ENCODE results near the gene SENP3. TPM values are rescaled to one million over a fixed set of nuclear protein-coding genes. Genes with fewer than 3 reads are reported as not detected.
A peak's percentile ranks its signal among the peaks of the same experiment; 100 is the strongest.

SENP3 gene
- total and polyA plus RNA-seq, 2 of the 4 experiments (the other 2 are of a cell fraction), result 82.4 to 120 TPM

DNA sequence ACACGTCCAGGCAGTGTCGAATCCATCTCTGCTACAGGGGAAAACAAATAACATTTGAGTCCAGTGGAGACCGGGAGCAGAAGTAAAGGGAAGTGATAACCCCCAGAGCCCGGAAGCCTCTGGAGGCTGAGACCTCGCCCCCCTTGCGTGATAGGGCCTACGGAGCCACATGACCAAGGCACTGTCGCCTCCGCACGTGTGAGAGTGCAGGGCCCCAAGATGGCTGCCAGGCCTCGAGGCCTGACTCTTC lies 10.5 kb downstream of the SENP3 start:
- peak overlapping the region; percentile 76 to 96 for H4K8ac ChIP-seq (ENCODE audit: low read depth in 2 of 2, low read length in 2 of 2)
- peak overlapping the region; percentile 90 for H2AFZ ChIP-seq (replicated peaks; ENCODE audit: low read length, poor library complexity)
- H3K14ac ChIP-seq (replicated peaks; ENCODE audit: low read depth, low read length), result peak overlapping the region; percentile 100
- H2BK120ac ChIP-seq (ENCODE audit: low read depth, low read length), result peak overlapping the region; percentile 80
- H2BK20ac ChIP-seq (ENCODE audit: low read depth, low read length), result 0 out of 2 replicates have a peak overlapping the region, but pooled peaks have one; percentile 16
- ChIA-PET CTCF (interaction anchor here (1.2 kb wide), 1 partner anchor 11 kb away, joined by 4 read pairs; no protein-coding TSS in a partner anchor), POLR2A (ENCODE audit: unreplicated experiment) (no interaction called here)
- no peak for DNase-seq
- TF ChIP-seq BHLHE40 (IDR thresholded peaks at IDR 0.05; ENCODE audit: low read depth, low read length) (peak; percentile 99), POLR2A (IDR thresholded peaks at IDR 0.05; ENCODE audit: low read depth, low read length) (no peak), MAFK (IDR thresholded peaks at IDR 0.05; ENCODE audit: low read depth, low read length) (no peak), FOS (IDR thresholded peaks at IDR 0.05; ENCODE audit: low read depth, low read length) (no peak), RCOR1 (IDR thresholded peaks at IDR 0.05; ENCODE audit: insufficient replicate concordance, low read length) (no peak), SMC3 (IDR thresholded peaks at IDR 0.05; ENCODE audit: low read depth, low read length) (no peak), NFE2L2 (IDR thresholded peaks at IDR 0.05; ENCODE audit: low read depth, low read length) (no peak), RAD21 (IDR thresholded peaks at IDR 0.05; ENCODE audit: low read length) (no peak), MXI1 (IDR thresholded peaks at IDR 0.05; ENCODE audit: borderline replicate concordance, low read depth, low read length) (peak; percentile 98), CEBPB (IDR thresholded peaks at IDR 0.05; ENCODE audit: low read depth, low read length) (no peak), MAZ (IDR thresholded peaks at IDR 0.05; ENCODE audit: borderline replicate concordance, low read depth, low read length) (no peak), RFX5 (IDR thresholded peaks at IDR 0.05; ENCODE audit: low read depth, low read length) (no peak), CHD1 (IDR thresholded peaks at IDR 0.05; ENCODE audit: low read depth, low read length) (no peak)
- TF ChIP-seq, protein P1, sequence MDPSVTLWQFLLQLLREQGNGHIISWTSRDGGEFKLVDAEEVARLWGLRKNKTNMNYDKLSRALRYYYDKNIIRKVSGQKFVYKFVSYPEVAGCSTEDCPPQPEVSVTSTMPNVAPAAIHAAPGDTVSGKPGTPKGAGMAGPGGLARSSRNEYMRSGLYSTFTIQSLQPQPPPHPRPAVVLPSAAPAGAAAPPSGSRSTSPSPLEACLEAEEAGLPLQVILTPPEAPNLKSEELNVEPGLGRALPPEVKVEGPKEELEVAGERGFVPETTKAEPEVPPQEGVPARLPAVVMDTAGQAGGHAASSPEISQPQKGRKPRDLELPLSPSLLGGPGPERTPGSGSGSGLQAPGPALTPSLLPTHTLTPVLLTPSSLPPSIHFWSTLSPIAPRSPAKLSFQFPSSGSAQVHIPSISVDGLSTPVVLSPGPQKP (IDR thresholded peaks at IDR 0.05; ENCODE audit: borderline replicate concordance, low read depth, low read length), result no peak
- TF ChIP-seq, protein P2, sequence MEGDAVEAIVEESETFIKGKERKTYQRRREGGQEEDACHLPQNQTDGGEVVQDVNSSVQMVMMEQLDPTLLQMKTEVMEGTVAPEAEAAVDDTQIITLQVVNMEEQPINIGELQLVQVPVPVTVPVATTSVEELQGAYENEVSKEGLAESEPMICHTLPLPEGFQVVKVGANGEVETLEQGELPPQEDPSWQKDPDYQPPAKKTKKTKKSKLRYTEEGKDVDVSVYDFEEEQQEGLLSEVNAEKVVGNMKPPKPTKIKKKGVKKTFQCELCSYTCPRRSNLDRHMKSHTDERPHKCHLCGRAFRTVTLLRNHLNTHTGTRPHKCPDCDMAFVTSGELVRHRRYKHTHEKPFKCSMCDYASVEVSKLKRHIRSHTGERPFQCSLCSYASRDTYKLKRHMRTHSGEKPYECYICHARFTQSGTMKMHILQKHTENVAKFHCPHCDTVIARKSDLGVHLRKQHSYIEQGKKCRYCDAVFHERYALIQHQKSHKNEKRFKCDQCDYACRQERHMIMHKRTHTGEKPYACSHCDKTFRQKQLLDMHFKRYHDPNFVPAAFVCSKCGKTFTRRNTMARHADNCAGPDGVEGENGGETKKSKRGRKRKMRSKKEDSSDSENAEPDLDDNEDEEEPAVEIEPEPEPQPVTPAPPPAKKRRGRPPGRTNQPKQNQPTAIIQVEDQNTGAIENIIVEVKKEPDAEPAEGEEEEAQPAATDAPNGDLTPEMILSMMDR (conservative IDR thresholded peaks at IDR 0.05; ENCODE audit: low read depth, low read length), result no peak
- TF ChIP-seq, protein P3, sequence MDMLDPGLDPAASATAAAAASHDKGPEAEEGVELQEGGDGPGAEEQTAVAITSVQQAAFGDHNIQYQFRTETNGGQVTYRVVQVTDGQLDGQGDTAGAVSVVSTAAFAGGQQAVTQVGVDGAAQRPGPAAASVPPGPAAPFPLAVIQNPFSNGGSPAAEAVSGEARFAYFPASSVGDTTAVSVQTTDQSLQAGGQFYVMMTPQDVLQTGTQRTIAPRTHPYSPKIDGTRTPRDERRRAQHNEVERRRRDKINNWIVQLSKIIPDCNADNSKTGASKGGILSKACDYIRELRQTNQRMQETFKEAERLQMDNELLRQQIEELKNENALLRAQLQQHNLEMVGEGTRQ (IDR thresholded peaks at IDR 0.05; ENCODE audit: low read depth, low read length), result peak; percentile 99
- H3K56ac ChIP-seq (ENCODE audit: extremely low read depth, insufficient read depth, low read length), result peak overlapping the region; percentile 83
- H2BK15ac ChIP-seq (ENCODE audit: low read depth, low read length), result 0 out of 3 replicates have a peak overlapping the region, but pooled peaks have one; percentile 16
- H3K36me3 ChIP-seq (ENCODE audit: control insufficient read depth, insufficient read depth, low read length), result peaks cover 57% of the 10 kb centered on the region
- dilution Hi-C loops (cut with HindIII; ENCODE audit: low sequenced_read_pairs, unreplicated experiment) (no loop called here), in situ Hi-C loops (cut with MboI; ENCODE audit: low sequenced_read_pairs) (no loop called here), intact Hi-C loops (cut with micrococcal nuclease) (loop anchor here (5.0 kb wide), 1 partner anchor 270 kb away; no protein-coding TSS in a partner anchor)
- H3K9me3 ChIP-seq (ENCODE audit: control insufficient read depth, insufficient read depth, low read length), result no peaks in the 10 kb centered on the region
- peak overlapping the region; percentile 96 for H2AK5ac ChIP-seq (ENCODE audit: low read depth, low read length)
- peak overlapping the region; percentile 100 for H3K4ac ChIP-seq (ENCODE audit: low read depth, low read length)
- H3K27ac ChIP-seq (ENCODE audit: insufficient read depth, low read length), result peak overlapping the region; percentile 85
- H3K9ac ChIP-seq (ENCODE audit: low read depth, low read length), result peak overlapping the region; percentile 93
- peak overlapping the region; percentile 57 for H3K4me3 ChIP-seq (ENCODE audit: insufficient read depth, low read depth, low read length)
- H2AK9ac ChIP-seq (replicated peaks; ENCODE audit: low read depth, low read length, poor library complexity), result peak overlapping the region; percentile 99
- peak overlapping the region; percentile 74 for H3K18ac ChIP-seq (ENCODE audit: low read depth, low read length)
- peak overlapping the region; percentile 96 for H3K23ac ChIP-seq (ENCODE audit: low read depth, low read length)
- peak overlapping the region; percentile 94 for H3K4me2 ChIP-seq (ENCODE audit: low read depth, low read length)
- peaks cover 8% of the 10 kb centered on the region for H3K4me1 ChIP-seq (ENCODE audit: control insufficient read depth, insufficient read depth, low read length)
- H3K27me3 ChIP-seq (ENCODE audit: control insufficient read depth, insufficient read depth, low read length), result no peaks in the 10 kb centered on the region
- peak overlapping the region; percentile 89 for H4K91ac ChIP-seq (ENCODE audit: insufficient read depth, low read depth, low read length)
- peaks cover 46% of the 10 kb centered on the region for H4K20me1 ChIP-seq (ENCODE audit: insufficient read depth, low read length)
- H3K79me1 ChIP-seq (ENCODE audit: low read depth in 1 of 2, low read length in 2 of 2), result peaks cover 10 to 57% of the 10 kb centered on the region in 2 experiments; a peak in 3 of 4 replicates
- BruUV-seq (replicated peaks), result no TSS peak
- peaks cover 9% of the 10 kb centered on the region; the same call in 1 of the 2 replicates for H3K9me1 ChIP-seq (ENCODE audit: insufficient read depth, low read length)
- 5% methylated on average over 4 of the region's 11 CpGs; no CpG with 5 or more reads in 1 of the 2 experiments for WGBS, 2 experiments (ENCODE audit: extremely low coverage in 2 of 2, insufficient read length in 1 of 2)
- ATAC-seq (ENCODE audit: low read depth), result no peak
- peak overlapping the region; percentile 95 for H2BK5ac ChIP-seq (ENCODE audit: low read depth, low read length, poor library complexity, severe bottlenecking)
- H4K5ac ChIP-seq (ENCODE audit: low read depth, low read length), result peak overlapping the region; percentile 91

Data from IMR-90 (cell line).